Transverse colon (tissue), 4 donors: ENCODE data around the gene MMEL1. TPM values are rescaled to one million over a fixed set of nuclear protein-coding genes. Genes with fewer than 3 reads are reported as not detected.

Source experiments
- DNase-seq: peaks from one replicate; pipeline ENCODE4 v3.0.0-alpha.2; 2019
- H3K27ac ChIP-seq, 4 donors: fragments of 200-600 bp; sonication (generic); 2 replicates each; pipeline ENCODE4 v1.5.1; 2016 to 2018; ENCODE audit warnings: inconsistent platforms in 4 of 4
- H3K27me3 ChIP-seq: fragments of 200-600 bp; sonication (generic); 2 replicates; pipeline ENCODE4 v1.5.1; 2017; ENCODE audit warnings: inconsistent platforms
- H3K36me3 ChIP-seq, 4 donors: fragments of 200-600 bp; sonication (generic); 2 replicates each; pipeline ENCODE4 v1.5.1; 2017 to 2019; ENCODE audit warnings: inconsistent platforms in 4 of 4
- H3K4me1 ChIP-seq, 4 donors: fragments of 200-600 bp; sonication (generic); 2 replicates each; pipeline ENCODE4 v1.5.1; 2017 to 2020; ENCODE audit warnings: inconsistent platforms in 4 of 4
- H3K4me3 ChIP-seq, 4 donors: fragments of 200-600 bp; sonication (generic); 1 replicate in 1 of 4; 2 replicates in 3 of 4; pipeline versions ENCODE4 v1.5.1 to v1.6.1; 2017 to 2019; ENCODE audit warnings: inconsistent platforms in 4 of 4
- H3K9me3 ChIP-seq, 2 donors: fragments of 200-600 bp; sonication (generic); 2 replicates each; pipeline ENCODE4 v1.5.1; 2017 to 2019; ENCODE audit warnings: inconsistent platforms in 2 of 2
- CTCF ChIP-seq, 5 experiments: fragments of 200-600 bp in 3 of 5; fragments of 450-650 bp in 2 of 5; sonication (generic) in 3 of 5; IDR thresholded peaks; 1 replicate in 2 of 5; 2 replicates in 3 of 5; pipeline ENCODE4 v1.5.1; 2016 to 2017; ENCODE audit warnings: antibody characterized with exemption in 5 of 5, inconsistent platforms in 3 of 5, mild to moderate bottlenecking in 2 of 5, moderate library complexity in 1 of 5
- EP300 ChIP-seq: sonication (generic); formaldehyde crosslinking; IDR thresholded peaks from one replicate; pipeline ENCODE4 v1.6.1; 2017; ENCODE audit warnings: antibody characterized with exemption, low read depth
- POLR2A ChIP-seq: fragments of 450-650 bp; IDR thresholded peaks from one replicate; pipeline ENCODE4 v1.6.1; 2016; ENCODE audit warnings: antibody characterized with exemption, mild to moderate bottlenecking, moderate library complexity
- POLR2AphosphoS5 ChIP-seq, 3 donors: sonication (generic); formaldehyde crosslinking; IDR thresholded peaks; one replicate each; pipeline ENCODE4 v1.6.1; 2016; ENCODE audit warnings: antibody characterized with exemption in 3 of 3
- WGBS, 2 donors: methylation state at CpG; one replicate each; pipeline ENCODE4 v1.1.5; 2018; ENCODE audit warnings: low coverage in 1 of 2; 5-methylcytosine and 5-hydroxymethylcytosine counted together
- in situ Hi-C, 4 donors: fragments of 200-750 bp; cut with MboI; loops; one replicate each; pipeline versions ENCODE4 v1.15.0 to v1.15.1; 2017; ENCODE audit warnings: low sequenced_read_pairs in 3 of 4, low pct_ligation_motif_present in 1 of 4, low pct_unique_long_range_greater_than_20kb in 1 of 4
- intact Hi-C: fragments of 100-400 bp; cut with DNase I; formaldehyde crosslinking; loops from one replicate; pipeline ENCODE4 v1.15.1; 2023; ENCODE audit warnings: low total_unique reads
- total RNA-seq, 4 donors: library from RNA; depleted of rRNA; stranded (reverse); fragments of >200 nt; gene quantifications; one replicate each; pipeline ENCODE4 v1.1.0, GENCODE V29; 2016

Gene MMEL1
- total RNA-seq, 4 donors from 2014 or later, result 10.5 to 16.7 (median 12.4) TPM; not detected in 1

DNA sequence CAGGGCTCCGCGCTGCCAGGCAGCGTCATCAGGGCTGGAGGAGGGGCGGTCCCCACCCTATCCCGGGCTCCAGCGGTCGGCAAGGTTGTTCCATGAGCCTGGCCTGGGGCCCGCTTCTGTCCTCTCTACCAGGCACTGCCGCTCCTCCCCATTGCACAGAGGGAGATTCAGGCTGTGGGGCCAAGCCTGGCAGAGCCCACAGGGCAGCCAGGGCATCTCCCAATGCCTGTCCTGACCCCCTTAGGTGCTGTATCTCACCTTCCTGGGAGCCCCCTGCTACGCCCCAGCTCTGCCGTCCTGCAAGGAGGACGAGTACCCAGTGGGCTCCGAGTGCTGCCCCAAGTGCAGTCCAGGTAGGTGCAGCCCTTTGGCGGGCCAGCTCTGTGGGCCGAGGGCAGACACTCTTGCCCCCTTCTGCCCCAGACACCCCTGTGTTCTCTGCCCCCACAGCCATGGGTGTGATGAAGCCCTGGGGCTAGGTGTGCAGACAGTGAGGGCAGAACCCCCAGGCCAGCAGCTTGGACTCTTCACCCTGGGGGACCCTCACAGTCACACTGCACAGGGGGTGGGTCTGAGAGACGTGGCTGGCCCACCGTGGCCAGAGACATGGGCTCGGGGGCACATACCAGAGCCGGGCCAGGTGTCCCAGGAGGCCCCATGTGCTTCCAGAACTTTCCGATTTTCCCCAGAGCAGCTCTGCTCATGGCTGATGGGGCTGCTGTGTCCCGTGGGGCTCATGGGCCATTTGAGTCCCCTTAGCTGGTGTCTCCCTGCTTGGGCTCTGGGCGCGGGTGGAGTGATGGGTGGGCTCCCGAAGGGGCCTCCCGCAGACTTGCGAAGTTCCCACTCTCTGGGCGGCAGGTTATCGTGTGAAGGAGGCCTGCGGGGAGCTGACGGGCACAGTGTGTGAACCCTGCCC is 75.1 kb downstream of the MMEL1 start:
- no peaks in the 10 kb centered on the region for H3K27me3 ChIP-seq
- peaks cover 21 to 49% (median 35%) of the 10 kb centered on the region in 4 donors for H3K4me1 ChIP-seq
- in situ Hi-C loops (loop anchor here in 1 of 4 donors (25.0 kb wide), 1 partner anchor 145 kb away; the partner anchor contains the start of gene PEX10), intact Hi-C loops (no loop called here)
- 73% methylated on average over 24 of the region's 30 CpGs; no CpG with 5 or more reads in 1 of the 2 donors for WGBS, 2 donors
- TF ChIP-seq POLR2AphosphoS5 (IDR thresholded peaks at IDR 0.05) (peak in 2 of 3 donors; percentile 31 to 45), CTCF (IDR thresholded peaks at IDR 0.05) (no peak)
- no peaks in the 10 kb centered on the region for H3K9me3 ChIP-seq
- peak overlapping the region; percentile 93 to 96 (median 94) for H3K27ac ChIP-seq
- peak; percentile 84 for DNase-seq
- H3K36me3 ChIP-seq, result peaks cover 0 to 5% (median 0%) of the 10 kb centered on the region in 4 donors
- H3K4me3 ChIP-seq, result peak overlapping the region; percentile 59 to 78 (median 66)

DNA sequence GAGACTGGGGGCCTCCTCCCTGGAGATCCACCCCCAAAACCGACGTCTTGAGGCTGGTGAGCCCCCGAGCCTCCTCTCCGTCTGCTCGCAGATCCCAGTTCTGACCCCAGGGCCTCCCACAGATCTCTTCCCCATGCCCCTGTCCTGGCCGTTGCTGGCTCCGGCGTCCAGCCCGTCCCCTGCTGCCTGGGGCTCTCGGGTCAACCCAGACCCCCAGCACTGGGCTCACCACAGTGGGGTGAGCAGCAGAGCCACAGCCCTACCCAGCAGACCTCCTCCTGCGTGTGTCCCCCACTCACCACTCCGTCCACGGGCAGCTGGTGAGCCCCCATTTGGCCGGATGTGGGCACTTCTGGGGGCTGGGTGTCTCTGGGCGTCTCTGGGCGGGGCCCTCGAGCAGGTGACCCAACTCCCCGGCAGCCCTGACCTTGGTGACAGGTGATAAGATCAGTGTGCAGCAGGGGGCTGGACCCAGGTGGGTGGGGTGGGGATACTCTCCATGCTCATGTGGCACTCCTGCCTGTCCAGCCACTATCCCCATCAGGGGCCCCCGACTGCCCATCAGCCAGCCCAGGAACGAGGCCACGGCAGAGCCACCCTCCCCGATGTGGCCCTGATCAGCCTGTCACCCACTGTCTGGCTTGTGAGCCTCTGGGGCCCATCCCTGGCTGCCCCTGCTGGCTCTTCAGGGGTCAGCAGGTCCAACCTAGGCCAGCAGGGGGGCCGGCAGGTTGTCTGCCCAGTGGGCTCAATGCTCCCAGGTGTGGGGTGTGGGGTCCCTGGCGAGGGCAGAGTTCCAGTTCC is 75.9 kb downstream of the MMEL1 start:
- H3K9me3 ChIP-seq, result no peaks in the 10 kb centered on the region
- DNase-seq, result peak; percentile 84
- intact Hi-C loops (no loop called here), in situ Hi-C loops (loop anchor here in 1 of 4 donors (25.0 kb wide), 1 partner anchor 145 kb away; the partner anchor contains the start of gene PEX10)
- peaks cover 21 to 49% (median 35%) of the 10 kb centered on the region in 4 donors for H3K4me1 ChIP-seq
- TF ChIP-seq POLR2AphosphoS5 (IDR thresholded peaks at IDR 0.05) (peak; percentile 20 to 51 (median 44)), POLR2A (no peak), CTCF (IDR thresholded peaks at IDR 0.05) (peak in 2 of 5 experiments; percentile 37 to 39), EP300 (no peak)
- H3K27me3 ChIP-seq, result no peaks in the 10 kb centered on the region
- peak overlapping the region; percentile 93 to 96 (median 94) for H3K27ac ChIP-seq
- H3K4me3 ChIP-seq, result peak overlapping the region; percentile 59 to 78 (median 66)
- WGBS, 2 donors, result 8% methylated on average over 21 of the region's 24 CpGs; no CpG with 5 or more reads in 1 of the 2 donors
- H3K36me3 ChIP-seq, result peaks cover 0 to 4% (median 0%) of the 10 kb centered on the region in 4 donors

DNA sequence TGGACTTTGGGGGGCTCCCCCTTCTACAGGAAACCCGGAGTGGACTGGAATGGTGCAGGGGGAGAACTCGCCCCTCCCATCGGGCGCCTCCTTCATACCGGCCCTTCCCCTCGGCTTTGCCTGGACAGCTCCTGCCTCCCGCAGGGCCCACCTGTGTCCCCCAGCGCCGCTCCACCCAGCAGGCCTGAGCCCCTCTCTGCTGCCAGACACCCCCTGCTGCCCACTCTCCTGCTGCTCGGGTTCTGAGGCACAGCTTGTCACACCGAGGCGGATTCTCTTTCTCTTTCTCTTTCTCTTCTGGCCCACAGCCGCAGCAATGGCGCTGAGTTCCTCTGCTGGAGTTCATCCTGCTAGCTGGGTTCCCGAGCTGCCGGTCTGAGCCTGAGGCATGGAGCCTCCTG is 76.5 kb downstream of the MMEL1 start, which contains the start of gene TNFRSF14:
TSS of gene TNFRSF14 (plus strand) at position 95 of the 401 bp plus-strand sequence. CDS start at position 389, 294 bp downstream.
- no peaks in the 10 kb centered on the region for H3K27me3 ChIP-seq
- peak; percentile 73 for DNase-seq
- in situ Hi-C loops (loop anchor here in 1 of 4 donors (25.0 kb wide), 1 partner anchor 144 kb away; the partner anchor contains the start of gene PEX10), intact Hi-C loops (no loop called here)
- WGBS, 2 donors, result 0% methylated on average over 14 of the region's 16 CpGs; no CpG with 5 or more reads in 1 of the 2 donors
- no peaks in the 10 kb centered on the region for H3K9me3 ChIP-seq
- H3K4me3 ChIP-seq, result peak within 1 kb of the TSS; percentile 59 to 78 (median 66)
- H3K27ac ChIP-seq, result peak within 1 kb of the TSS; percentile 93 to 96 (median 94)
- H3K36me3 ChIP-seq, result no peaks in the 10 kb centered on the region
- peak in 1 of 5 experiments; percentile 13 for TF ChIP-seq CTCF (IDR thresholded peaks at IDR 0.05)
- peak; percentile 46 for TF ChIP-seq POLR2A
- peak in 2 of 3 donors; percentile 19 to 37 for TF ChIP-seq POLR2AphosphoS5 (IDR thresholded peaks at IDR 0.05)
- TF ChIP-seq EP300, result no peak
- H3K4me1 ChIP-seq, result peaks cover 21 to 49% (median 35%) of the 10 kb centered on the region in 4 donors
